GM12865 (cell line): ENCODE results near the gene SLC29A4.

Source experiments
- DNase-seq: peaks from one replicate; pipeline ENCODE4 v3.0.0; 2010; ENCODE audit warnings: low read depth
- H3K4me3 ChIP-seq: 2 replicates; pipeline ENCODE4 v1.5.1; 2011; ENCODE audit warnings: mild to moderate bottlenecking, low read depth, low read length, control low read depth
- TF ChIP-seq, protein P1 (sequence below): IDR thresholded peaks from 2 replicates; pipeline ENCODE4 v1.5.1; 2011; ENCODE audit warnings: low read length, control low read depth, low read depth, inconsistent platforms; ENCODE audit not compliant: insufficient read depth; ENCODE audit errors: missing control alignments

The SLC29A4 gene

DNA sequence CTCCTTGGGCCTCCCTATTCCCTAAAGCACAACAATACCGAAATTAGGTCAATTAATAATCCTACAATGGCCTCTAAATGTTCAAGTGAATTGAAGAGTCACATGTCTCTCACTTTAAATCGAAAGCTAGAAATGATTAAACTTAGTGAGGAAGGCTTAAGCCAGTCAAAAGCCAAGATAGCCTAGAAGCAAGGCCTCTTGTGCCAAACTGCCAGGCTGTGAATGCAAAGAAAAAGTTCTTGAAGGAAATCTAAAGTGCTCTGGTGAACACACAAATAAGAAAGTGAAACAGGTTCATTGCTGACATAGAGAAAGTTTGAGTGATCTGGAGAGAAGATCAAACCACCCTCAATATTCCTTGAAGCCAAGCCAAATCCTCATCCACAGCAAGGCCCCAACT is 57.2 kb downstream of the SLC29A4 start:
- H3K4me3 ChIP-seq: no peak overlapping the region
- TF ChIP-seq, protein P1, sequence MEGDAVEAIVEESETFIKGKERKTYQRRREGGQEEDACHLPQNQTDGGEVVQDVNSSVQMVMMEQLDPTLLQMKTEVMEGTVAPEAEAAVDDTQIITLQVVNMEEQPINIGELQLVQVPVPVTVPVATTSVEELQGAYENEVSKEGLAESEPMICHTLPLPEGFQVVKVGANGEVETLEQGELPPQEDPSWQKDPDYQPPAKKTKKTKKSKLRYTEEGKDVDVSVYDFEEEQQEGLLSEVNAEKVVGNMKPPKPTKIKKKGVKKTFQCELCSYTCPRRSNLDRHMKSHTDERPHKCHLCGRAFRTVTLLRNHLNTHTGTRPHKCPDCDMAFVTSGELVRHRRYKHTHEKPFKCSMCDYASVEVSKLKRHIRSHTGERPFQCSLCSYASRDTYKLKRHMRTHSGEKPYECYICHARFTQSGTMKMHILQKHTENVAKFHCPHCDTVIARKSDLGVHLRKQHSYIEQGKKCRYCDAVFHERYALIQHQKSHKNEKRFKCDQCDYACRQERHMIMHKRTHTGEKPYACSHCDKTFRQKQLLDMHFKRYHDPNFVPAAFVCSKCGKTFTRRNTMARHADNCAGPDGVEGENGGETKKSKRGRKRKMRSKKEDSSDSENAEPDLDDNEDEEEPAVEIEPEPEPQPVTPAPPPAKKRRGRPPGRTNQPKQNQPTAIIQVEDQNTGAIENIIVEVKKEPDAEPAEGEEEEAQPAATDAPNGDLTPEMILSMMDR: no peak
- DNase-seq: peak; percentile 23

DNA sequence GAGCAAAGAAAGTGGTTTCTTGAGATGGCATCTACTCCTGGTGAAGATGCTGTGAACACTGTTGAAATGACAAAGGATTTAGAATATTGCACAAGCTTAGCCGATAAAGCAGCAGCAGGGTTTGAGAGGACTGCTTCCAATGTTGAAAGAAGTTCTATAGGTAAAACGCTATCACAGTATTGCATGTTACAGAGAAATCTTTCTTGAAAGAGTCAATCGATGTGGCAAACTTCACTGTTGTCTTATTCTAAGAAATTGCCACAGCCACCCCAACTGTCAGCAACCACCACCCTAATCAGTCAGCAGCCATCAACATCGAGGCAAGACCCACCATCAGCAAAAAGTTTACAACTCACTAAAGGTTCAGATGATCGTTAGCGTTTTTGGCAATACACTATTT is 59.9 kb downstream of the SLC29A4 start:
- no peak for DNase-seq
- no peak overlapping the region for H3K4me3 ChIP-seq
- TF ChIP-seq, protein P1: no peak

GRCh38 chr7:5343884-5344283 is 61.1 kb downstream of the SLC29A4 start:
- no peak for DNase-seq
- TF ChIP-seq, protein P1: no peak
- no peak overlapping the region for H3K4me3 ChIP-seq

DNA sequence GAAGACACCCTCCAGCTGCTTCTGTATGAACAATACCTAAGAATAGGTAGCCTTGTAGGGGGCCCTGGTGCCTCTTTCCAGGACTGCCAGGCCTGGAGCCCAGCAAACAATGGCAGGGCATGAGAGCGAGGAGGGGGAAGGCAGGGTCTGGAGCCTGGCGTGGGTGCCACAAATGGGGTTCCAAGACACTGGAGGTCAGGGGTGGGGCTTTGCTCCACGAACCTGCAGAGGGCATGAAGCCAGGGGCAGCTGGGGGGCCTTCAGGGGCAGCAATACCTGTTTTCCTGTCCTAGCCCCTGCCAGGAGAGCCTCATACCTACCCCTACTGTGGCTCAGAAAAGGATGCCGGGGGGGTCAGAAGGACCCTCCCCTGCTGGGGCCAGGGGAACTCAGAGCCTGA is 61.6 kb downstream of the SLC29A4 start:
- TF ChIP-seq, protein P1: no peak
- DNase-seq: no peak
- H3K4me3 ChIP-seq: no peak overlapping the region

DNA sequence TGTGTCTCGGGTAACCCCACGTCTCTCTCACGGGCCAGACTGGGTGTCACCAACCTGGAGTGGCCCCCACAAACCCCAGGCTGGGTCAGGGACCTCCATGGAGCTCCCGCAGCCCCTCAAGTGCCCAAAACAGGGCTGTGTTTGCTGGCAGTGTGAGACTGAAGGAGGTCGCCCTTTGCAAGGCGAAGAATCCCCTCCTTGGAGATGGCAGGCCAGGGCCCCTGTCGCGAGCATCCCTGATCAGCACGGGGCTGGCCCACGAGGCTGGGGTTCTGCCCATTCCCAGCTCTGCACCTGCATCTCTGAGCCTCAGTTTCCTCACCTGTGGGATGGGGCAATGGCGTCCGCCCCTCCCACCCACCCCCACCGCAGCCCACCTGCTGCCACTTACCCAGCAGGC is 62.4 kb downstream of the SLC29A4 start:
- H3K4me3 ChIP-seq: no peak overlapping the region
- TF ChIP-seq, protein P1: no peak
- no peak for DNase-seq

DNA sequence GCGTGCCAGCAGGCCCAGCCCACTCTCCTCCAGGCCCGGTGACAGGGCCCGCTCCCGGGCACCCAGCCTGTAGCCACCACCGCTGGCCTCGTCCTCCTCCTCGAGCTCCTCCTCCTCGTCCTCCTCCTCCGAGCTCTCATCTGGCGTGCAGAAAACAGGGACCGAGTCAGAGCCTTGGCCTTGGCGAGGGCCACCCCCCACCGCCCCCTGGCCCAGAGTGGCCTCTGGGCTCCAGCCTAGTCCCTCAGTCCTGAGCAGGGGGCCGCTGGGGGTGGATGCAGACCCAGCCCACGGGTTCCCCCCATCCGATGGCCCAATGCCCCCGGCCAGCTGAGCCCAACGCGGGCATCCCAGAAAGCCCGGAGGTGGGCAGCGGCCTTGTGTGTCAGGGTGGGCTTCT is 62.9 kb downstream of the SLC29A4 start:
- H3K4me3 ChIP-seq: no peak overlapping the region
- no peak for DNase-seq
- TF ChIP-seq, protein P1: no peak

GRCh38 chr7:5348134-5349004 is 65.6 kb downstream of the SLC29A4 start:
- H3K4me3 ChIP-seq: no peak overlapping the region
- DNase-seq: no peak
- TF ChIP-seq, protein P1: no peak
